ENCODE data around the gene RNU7-1.

DNA sequence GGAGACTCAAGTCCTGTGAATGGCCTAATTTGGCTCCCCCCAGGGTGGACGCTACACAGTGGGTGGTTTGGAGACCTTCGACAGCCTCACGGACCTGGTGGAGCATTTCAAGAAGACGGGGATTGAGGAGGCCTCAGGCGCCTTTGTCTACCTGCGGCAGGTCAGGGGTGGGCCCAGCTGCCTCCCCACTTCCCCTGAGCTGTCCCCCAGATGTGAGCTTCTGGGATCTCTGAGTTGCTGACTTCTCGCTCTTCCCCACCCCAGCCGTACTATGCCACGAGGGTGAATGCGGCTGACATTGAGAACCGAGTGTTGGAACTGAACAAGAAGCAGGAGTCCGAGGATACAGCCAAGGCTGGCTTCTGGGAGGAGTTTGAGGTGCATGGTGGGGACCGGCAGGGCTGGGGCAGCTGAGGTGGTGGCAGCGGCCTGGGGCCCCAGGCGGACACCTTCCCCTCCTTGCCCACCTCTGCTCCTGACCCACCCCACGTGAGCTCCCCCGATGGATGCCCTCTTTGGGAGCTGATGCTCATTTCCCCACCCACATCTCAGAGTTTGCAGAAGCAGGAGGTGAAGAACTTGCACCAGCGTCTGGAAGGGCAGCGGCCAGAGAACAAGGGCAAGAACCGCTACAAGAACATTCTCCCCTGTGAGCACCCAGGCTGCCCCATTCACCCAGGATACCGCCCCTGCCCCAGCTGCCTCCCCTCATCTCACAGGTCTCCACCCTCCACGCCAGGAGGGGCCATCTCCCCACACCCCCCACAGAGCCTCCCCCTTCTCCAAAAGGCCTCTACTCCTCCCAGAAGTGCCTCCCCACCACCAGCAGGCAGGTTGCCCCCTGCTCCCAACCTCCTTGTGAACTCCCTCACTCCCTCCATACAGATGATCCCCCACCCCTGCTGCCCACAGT, 11.7 kb downstream of the RNU7-1 start:
- TF ChIP-seq EZH2phosphoT487 (IDR thresholded peaks at IDR 0.05; ENCODE audit: insufficient read depth, low read depth) (no peak), EZH2 (IDR thresholded peaks at IDR 0.05; ENCODE audit: insufficient read depth, poor library complexity, severe bottlenecking) (no peak)
